Aorta (tissue), 5 donors: Measurements from ENCODE around the gene KCNK15. TPM values are rescaled to one million over a fixed set of nuclear protein-coding genes. Genes with fewer than 3 reads are reported as not detected.
"Not testable (repeated sequence)": the region's sequence is repeated elsewhere in the genome, so short reads cannot be mapped to it uniquely, and the experiment has no call there.

ENCODE experiments used
- ATAC-seq: fragments of 200-7000 bp; cut with Tn5 transposase; one replicate; pipeline ENCODE4 v1.9.1; 2022; ENCODE audit warnings: moderate library complexity; ENCODE audit not compliant: low FRiP score
- DNase-seq, 2 donors: peaks; one replicate each; pipeline ENCODE4 v3.0.0-alpha.2; 2020
- H3K27ac ChIP-seq, 2 donors: one replicate each; pipeline ENCODE4 v1.5.1; 2013; ENCODE audit warnings: low read length in 2 of 2, mild to moderate bottlenecking in 2 of 2, moderate library complexity in 2 of 2, control low read depth in 1 of 2, inconsistent platforms in 1 of 2, low read depth in 1 of 2
- H3K27me3 ChIP-seq, 2 donors: one replicate each; pipeline ENCODE4 v1.6.1; 2013; ENCODE audit warnings: control low read depth in 1 of 2, low read length in 1 of 2, mild to moderate bottlenecking in 1 of 2, moderate library complexity in 1 of 2; ENCODE audit not compliant: insufficient read depth in 2 of 2, control insufficient read depth in 1 of 2
- H3K36me3 ChIP-seq, 2 donors: one replicate each; pipeline ENCODE4 v1.6.1; 2013; ENCODE audit warnings: control low read depth in 1 of 2, low read length in 1 of 2, mild to moderate bottlenecking in 1 of 2; ENCODE audit not compliant: insufficient read depth in 2 of 2, control insufficient read depth in 1 of 2
- H3K4me1 ChIP-seq, 2 donors: one replicate each; pipeline ENCODE4 v1.6.1; 2013; ENCODE audit warnings: low read length in 2 of 2, control low read depth in 1 of 2, mild to moderate bottlenecking in 1 of 2, moderate library complexity in 1 of 2; ENCODE audit not compliant: insufficient read depth in 2 of 2, control insufficient read depth in 1 of 2
- H3K4me3 ChIP-seq, 2 donors: one replicate each; pipeline ENCODE4 v1.5.1; 2013; ENCODE audit warnings: low read length in 2 of 2, control low read depth in 1 of 2, mild to moderate bottlenecking in 1 of 2
- H3K9me3 ChIP-seq: one replicate; pipeline ENCODE4 v1.6.1; 2013; ENCODE audit warnings: mild to moderate bottlenecking, low read length; ENCODE audit not compliant: control insufficient read depth
- WGBS, 2 donors: extraction: QIAGEN DNeasy Blood & Tissue Kit; methylation state at CpG; one replicate each; pipeline ENCODE4 v1.1.7; 2013; 5-methylcytosine and 5-hydroxymethylcytosine counted together
- intact Hi-C, 2 donors: fragments of 100-400 bp; cut with DNase I; formaldehyde crosslinking; loops; one replicate each; pipeline versions ENCODE4 v1.14.2 to v1.15.0; 2022
- polyA plus RNA-seq, 2 donors: library from polyadenylated mRNA; stranded (reverse); fragments of 200-250 nt; gene quantifications; one replicate each; pipeline ENCODE4 v1.2.3, GENCODE V29; 2013
- total RNA-seq, 2 donors: library from RNA; stranded (reverse); fragmentation: NEBNext Ultra II Directional; extraction: Animal tissue kit (Norgen Biotek cat#: 25700); gene quantifications; one replicate each; pipeline ENCODE4 v1.2.1, GENCODE V29; 2021
- donor health status: healthy with polysubstance abuse.
- donor health status: Bipolar disorder and iron deficiency.
- donor health status: DM: no; HTN: no; CAD: no.
- donor health status: DM: no; HTN: no; CAD: no.
- donor health status: DM: yes; HTN: yes; CAD: no.

The KCNK15 gene
- total and polyA plus RNA-seq, 4 donors, result 2.3 to 16.1 (median 5.9) TPM

DNA sequence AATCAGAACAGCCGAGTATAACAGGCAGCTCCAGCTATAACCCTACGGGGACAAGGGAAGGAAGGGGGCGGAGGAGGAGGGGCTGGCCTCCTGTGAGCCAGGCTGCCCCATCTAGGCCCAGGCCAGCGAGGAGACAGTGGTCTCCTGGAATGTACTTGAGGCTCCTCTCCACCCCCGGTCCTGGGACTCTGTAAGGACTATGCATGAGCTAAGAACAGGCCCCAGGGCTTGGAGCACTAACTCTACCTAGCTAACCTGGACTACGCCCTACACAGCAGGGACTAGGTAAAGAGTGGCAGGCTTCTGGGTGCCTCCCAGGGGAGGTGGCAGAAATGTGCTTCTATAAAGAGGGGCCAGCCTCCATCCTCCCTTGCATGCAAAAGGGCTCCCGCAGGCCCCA lies 8.9 kb downstream of the KCNK15 start:
- no peaks in the 10 kb centered on the region for H3K4me1 ChIP-seq
- no peak overlapping the region for H3K4me3 ChIP-seq
- DNase-seq (no peak), ATAC-seq (no peak)
- H3K9me3 ChIP-seq, result no peaks in the 10 kb centered on the region
- no peak overlapping the region for H3K27ac ChIP-seq
- no peaks in the 10 kb centered on the region for H3K36me3 ChIP-seq
- no peaks in the 10 kb centered on the region for H3K27me3 ChIP-seq
- 54 to 60% methylated on average over 7 of the region's 7 CpGs for WGBS, 2 donors
- intact Hi-C loops, result no loop called here

DNA sequence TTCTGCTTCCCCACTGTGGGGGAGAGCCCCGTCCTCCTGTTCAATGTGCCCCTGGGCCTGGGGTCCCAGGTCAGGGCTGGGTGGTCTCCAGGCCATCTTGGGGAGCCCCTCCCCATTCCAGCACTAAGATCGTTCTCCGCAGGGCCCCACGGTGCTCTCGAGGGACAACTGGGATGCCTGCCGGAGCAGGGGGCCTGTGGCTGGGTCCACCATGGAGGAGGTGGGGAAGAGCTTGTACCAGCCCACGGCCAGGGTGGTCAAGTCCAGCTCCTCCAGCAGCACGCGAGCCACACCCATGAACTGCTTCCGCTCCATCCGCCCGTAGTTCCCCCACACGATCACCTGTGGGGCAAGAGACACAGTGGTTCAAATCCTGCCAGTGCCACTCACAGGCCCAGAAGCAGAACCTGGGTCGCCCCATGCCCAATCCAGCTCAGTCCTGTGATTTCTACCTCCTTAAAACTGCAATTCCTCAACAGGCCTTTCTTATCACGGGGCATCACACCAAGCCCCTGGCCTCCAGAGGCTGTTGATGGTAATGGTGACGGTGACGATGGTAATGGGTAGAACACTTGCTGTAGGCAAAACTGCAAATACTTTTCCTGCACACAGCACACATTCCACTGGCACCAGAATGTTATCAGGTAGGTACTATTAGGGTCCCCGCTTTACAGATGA lies 10.5 kb downstream of the KCNK15 start:
- H3K4me1 ChIP-seq, result no peaks in the 10 kb centered on the region
- no peak overlapping the region for H3K27ac ChIP-seq
- H3K36me3 ChIP-seq, result no peaks in the 10 kb centered on the region
- no peaks in the 10 kb centered on the region for H3K9me3 ChIP-seq
- DNase-seq (no peak), ATAC-seq (no peak)
- intact Hi-C loops, result no loop called here
- 90 to 91% methylated on average over 18 of the region's 18 CpGs for WGBS, 2 donors
- no peak overlapping the region for H3K4me3 ChIP-seq
- H3K27me3 ChIP-seq, result no peaks in the 10 kb centered on the region

DNA sequence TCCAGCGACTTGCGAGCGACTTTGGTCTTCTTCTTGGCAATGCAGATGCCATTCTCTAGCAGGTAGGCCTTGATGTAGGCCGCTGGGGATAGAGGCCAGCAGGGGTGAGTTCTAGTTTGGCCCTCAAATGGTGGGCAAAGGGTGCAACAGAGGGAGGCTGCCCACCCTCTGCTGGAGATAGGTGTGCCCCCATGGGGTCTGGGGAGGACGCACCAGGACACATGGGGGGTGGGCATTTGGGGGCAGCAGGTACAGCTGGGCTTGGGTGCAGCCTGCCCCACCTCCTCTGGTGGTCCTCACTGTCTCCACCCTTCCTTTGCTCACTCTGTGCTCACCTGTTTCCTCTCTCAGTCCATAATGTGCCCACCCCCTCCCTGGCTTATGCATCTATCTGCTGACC lies 11.3 kb downstream of the KCNK15 start:
- Histone ChIP-seq H3K4me1 (no peaks in the 10 kb centered on the region), H3K27me3 (no peaks in the 10 kb centered on the region), H3K36me3 (no peaks in the 10 kb centered on the region), H3K27ac (no peak overlapping the region), H3K9me3 (no peaks in the 10 kb centered on the region), H3K4me3 (no peak overlapping the region)
- ATAC-seq, result no peak
- DNase-seq, result no peak
- intact Hi-C loops, result no loop called here
- WGBS, 2 donors, result 94 to 96% methylated on average over 5 of the region's 5 CpGs

DNA sequence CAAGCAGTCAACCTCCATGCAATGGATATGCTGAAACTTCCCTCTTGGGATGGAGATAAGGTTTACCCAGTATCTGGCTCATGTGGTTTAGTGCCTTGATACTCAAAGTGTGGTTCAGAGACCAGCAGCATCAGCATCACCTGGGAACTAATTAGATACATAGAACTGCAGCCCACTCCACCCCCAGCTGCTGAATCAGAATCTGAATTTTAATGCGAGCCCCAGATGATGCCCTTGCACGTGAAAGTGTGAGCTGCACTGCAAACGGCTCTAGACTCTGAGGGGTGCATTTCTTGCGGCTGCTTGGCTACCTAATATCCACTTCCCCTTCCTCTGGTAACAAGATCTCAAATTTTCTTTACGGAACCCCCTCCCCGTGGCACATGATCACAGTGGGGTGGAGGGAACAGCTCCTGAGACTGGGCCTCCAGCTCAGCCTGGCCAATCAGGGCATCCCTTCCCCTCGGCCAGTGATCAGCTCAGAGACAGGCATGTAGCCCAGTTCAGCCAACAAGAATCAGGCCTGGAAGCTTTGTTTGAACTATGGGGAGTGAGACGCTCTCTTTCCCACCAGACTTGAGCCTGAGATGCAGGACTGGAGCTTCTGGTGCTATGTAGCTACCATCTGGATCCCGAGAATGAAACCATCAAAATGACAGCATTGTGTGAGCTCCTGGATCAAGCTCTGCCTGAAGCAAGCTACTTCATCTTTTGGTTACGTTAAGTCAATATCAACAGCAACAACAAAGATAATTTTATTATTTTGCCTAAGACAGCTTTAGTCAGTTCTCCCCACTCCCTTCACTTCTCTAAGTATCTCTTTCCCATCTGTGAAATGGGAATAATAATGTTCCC lies 12.8 kb downstream of the KCNK15 start:
- ATAC-seq (no peak), DNase-seq (no peak)
- intact Hi-C loops, result no loop called here
- no peaks in the 10 kb centered on the region for H3K4me1 ChIP-seq
- no peak overlapping the region for H3K27ac ChIP-seq
- H3K27me3 ChIP-seq, result no peaks in the 10 kb centered on the region
- H3K4me3 ChIP-seq, result no peak overlapping the region
- WGBS, 2 donors, result 59 to 63% methylated on average over 10 of the region's 10 CpGs
- no peaks in the 10 kb centered on the region for H3K9me3 ChIP-seq
- no peaks in the 10 kb centered on the region for H3K36me3 ChIP-seq

DNA sequence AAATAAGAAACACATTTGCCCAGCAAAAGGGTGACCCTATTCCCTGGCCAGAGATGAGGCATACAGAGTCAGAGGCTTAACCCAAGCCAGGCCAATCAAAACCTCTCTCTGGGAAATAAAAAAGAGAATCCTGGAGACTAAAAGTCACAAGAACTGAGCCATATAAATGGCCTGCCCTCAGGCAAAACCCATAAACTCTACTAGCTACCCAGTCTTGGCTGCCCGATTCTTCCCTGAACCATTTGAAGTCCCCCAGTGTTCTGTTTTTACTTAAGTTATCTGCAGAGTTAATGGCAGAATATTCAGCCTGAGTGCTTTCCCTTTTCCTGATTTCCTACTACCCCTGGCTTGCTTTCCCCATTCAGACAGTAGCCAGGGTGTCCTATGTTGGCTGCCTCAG lies 13.9 kb downstream of the KCNK15 start:
- no peaks in the 10 kb centered on the region for H3K27me3 ChIP-seq
- no peaks in the 10 kb centered on the region for H3K9me3 ChIP-seq
- intact Hi-C loops, result no loop called here
- 77% methylated on average over 1 of the region's 1 CpG for WGBS, 2 donors
- H3K4me1 ChIP-seq, result no peaks in the 10 kb centered on the region
- no peaks in the 10 kb centered on the region for H3K36me3 ChIP-seq
- no peak overlapping the region for H3K4me3 ChIP-seq
- H3K27ac ChIP-seq, result no peak overlapping the region
- DNase-seq, result no peak
- no peak for ATAC-seq

DNA sequence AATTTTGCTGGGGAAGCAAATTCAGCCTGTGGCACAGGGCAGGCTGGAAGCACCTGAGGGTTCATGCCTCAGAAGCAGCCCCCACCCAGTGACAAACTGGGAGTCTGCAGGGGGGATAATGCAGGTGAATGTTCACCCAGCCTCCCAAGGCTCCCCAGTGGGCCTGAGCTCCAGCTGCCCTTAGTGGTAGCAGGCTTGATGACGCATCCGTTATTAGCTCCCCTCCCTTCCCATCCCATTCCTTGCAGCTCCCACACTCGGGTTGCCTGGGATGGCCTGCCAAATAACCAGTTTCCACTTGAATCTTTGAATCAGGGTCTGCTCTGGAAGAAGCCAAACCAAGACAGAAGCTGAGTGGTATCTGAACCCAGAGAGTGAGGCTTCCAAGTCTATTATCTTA lies 15.8 kb downstream of the KCNK15 start:
- 54 to 57% methylated on average over 3 of the region's 3 CpGs for WGBS, 2 donors
- no peak for ATAC-seq
- Histone ChIP-seq H3K27me3 (no peaks in the 10 kb centered on the region), H3K9me3 (no peaks in the 10 kb centered on the region), H3K27ac (no peak overlapping the region), H3K4me3 (no peak overlapping the region), H3K36me3 (no peaks in the 10 kb centered on the region), H3K4me1 (no peaks in the 10 kb centered on the region)
- intact Hi-C loops, result no loop called here
- DNase-seq, result no peak

DNA sequence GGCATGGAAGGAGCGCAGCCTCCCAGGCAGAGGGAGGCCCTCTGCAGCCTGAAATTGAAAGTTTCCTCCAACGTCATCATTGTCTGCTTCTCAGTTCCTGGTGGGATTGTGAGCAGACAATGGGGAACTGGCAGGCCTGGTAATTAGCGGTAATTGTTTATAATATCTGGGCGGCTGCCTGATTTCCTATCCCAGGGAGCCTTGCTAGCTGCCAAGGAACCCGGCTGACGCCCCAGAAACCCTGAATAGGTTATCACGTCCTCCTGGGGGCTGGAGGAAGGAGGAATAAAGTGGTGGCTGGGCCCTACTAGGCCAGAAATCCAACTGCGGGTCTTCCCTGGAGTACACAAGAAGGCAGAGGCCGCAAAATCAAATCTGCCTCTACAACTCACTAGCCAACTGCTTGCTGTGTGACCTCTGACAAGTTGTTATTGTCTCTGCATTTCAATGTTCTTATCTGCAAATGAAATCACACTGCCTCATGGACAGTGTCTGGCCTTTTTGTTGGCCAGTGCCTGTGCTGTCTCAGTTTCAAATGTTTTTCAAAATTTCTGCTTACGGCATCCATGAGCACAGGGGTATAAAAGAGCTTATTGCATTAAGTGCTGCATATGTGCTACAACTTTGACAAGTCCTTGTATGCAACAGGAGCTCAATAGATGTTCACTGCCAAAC lies 16.9 kb downstream of the KCNK15 start:
- intact Hi-C loops, result no loop called here
- no peaks in the 10 kb centered on the region for H3K4me1 ChIP-seq
- no peaks in the 10 kb centered on the region for H3K36me3 ChIP-seq
- ATAC-seq, result peak; percentile 56
- 78 to 80% methylated on average over 10 of the region's 10 CpGs for WGBS, 2 donors
- H3K27ac ChIP-seq, result no peak overlapping the region
- no peak overlapping the region for H3K4me3 ChIP-seq
- no peaks in the 10 kb centered on the region for H3K9me3 ChIP-seq
- DNase-seq, result no peak
- no peaks in the 10 kb centered on the region for H3K27me3 ChIP-seq

DNA sequence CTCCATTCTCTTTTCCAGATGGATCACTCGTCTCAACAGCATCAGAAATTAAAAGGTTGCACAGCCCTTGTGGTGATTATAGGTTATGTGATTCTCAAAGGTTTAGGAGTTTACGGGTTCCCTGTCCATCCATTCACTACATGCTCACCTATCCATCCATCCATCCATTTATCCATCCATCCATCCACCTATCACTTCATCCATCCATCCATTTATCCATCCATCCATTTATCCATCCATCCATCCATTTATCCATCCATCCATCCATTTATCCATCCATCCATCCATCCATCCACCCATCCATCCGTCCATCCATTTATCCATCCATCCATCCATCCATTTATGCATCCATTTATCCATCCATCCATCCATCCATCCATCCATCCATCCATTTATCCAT lies 18.1 kb downstream of the KCNK15 start:
- WGBS, 2 donors, result 88 to 90% methylated on average over 3 of the region's 3 CpGs
- H3K27ac ChIP-seq, H3K27me3 ChIP-seq, H3K4me1 ChIP-seq, ATAC-seq, intact Hi-C loops, H3K36me3 ChIP-seq, DNase-seq, H3K4me3 ChIP-seq, H3K9me3 ChIP-seq: not testable (repeated sequence)
